GM12874 (cell line): ENCODE data around the gene ZP1.
A peak's percentile ranks its signal among the peaks of the same experiment; 100 is the strongest.

ENCODE experiments used
- CTCF ChIP-seq: IDR thresholded peaks from 2 replicates; pipeline ENCODE4 v1.5.1; 2011; ENCODE audit warnings: low read depth, mild to moderate bottlenecking, control low read depth, low read length, moderate library complexity; ENCODE audit not compliant: insufficient read depth

ZP1 gene

GRCh38 chr11:60831143-60831500, 36.2 kb upstream of the ZP1 start:
- peak; percentile 86 for TF ChIP-seq CTCF

- TF ChIP-seq CTCF, result no peak
Measured at GRCh38 chr11:60831501-60832079, 35.8 kb upstream of the ZP1 start.

DNA sequence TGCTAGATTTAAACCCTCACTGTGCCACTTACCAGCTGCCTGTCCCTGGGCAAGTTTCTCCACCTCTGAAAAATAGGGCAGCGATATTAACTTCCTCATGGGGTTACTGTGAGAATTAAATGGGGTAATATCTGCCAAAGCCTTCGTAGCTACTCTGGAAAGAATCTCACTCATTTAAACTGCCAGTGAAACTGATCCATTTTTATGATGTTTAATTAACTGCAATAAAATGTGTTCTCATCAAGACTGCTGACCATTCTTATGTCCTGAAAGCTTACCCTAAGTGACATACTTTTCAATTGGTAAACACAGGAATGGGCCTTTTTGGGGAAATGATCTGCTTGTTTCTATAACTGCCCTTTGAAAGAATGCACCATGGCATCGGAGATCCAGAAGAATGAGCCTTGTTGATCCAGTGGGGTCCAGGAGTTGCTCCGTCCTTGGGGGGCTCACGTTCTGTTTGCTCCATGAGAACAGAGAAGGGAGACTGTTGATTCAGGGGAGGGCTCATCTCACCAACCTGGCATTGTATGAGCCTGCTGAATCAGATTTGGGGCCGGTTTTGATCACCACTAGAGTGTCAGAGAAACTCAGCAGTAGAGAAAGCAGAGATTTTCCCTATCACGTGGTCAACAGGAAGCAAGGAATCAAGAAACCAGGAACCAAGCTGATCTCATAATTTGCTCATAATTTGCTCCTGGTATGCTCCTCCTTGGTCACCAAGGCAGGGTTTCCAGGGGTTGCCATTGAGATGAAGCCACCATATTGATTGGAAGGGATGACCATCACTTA, 32.4 kb upstream of the ZP1 start:
- TF ChIP-seq CTCF, result no peak

DNA sequence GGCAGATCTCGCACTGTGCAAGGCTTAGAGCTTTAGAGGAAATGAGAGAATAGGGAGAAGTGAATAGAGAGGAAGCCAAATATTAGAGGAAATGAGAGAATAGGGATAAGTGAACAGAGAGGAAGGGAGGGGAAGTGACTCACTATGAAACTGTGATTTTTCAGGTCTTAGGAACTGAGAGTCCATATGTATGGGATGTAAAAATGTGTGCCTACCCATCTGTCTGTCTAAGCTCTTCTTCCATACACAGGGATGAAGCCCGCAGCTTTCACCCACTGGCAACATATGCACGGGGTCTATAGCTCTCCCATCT, 31.9 kb upstream of the ZP1 start:
- TF ChIP-seq CTCF, result no peak

GRCh38 chr11:60836866-60837515, 30.4 kb upstream of the ZP1 start:
- TF ChIP-seq CTCF, result no peak

DNA sequence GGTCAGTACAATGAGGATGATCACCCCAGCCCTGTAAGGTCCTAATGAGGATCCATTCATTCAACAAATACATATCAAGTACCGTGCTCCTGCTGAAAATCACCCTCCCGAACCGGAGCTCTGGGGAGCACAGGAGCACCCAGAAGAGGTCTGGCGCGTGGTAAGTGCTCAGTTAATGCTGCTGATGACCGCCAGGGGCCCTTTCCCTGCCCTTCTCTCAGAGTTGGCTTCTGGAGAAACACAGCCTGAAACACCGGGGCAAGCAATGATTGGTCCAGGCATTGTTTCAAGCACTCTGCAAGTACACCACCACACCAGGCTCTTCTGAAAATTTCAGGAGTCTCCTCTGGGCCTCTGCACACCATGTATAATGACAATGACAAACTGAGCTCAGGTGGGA, 29.2 kb upstream of the ZP1 start:
- peak; percentile 46; the same call in 1 of the 2 replicates for TF ChIP-seq CTCF

DNA sequence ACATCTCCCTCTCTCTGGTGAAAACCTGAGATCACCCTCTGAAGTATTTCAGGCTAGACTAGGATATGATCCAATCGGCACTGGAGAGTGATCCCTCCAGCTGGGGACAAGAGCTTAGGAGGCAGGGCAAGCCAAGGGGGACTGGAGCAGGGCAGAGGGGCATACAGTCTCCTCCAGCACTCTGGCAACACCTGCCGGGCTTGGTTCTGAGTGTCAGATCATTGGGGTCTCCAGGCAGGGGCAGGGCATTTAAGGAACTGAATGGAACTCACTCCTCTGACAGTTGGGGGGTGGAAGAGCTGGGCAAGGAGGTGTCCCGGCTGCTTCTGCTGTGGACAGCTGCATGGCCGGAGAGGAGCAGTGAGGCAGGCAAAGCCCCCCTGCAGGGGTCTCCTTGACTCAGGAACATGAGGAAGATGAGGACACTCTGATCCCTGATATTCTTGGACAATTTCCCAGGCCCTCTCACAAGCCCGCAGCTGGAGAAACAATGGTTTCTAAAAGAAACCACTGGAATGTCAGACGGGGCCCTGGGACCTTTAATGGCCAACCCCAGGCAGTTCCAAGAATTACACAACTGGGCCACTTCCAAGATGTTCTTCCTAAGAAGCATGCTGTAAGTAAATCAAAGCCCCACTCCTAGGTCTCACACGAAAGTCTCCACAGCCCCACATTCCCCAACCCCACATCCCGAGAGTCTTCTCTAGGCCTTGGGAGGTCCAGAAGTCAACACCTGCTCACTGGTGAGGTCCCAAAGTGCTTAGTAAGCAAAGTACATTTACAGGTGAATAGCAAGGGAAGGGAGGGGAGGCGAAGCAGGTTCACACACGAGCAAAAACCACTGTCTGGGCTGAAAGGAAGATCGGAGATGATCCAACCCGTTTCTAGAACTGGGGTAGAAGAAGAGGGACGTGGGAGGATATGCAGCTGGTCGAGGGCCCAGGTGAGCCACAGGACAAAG, 26.6 kb upstream of the ZP1 start:
- no peak for TF ChIP-seq CTCF
